ENCODE results near the gene CCDC190.
"Not testable (repeated sequence)": the region's sequence is repeated elsewhere in the genome, so short reads cannot be mapped to it uniquely, and the experiment has no call there.

Gene CCDC190

GRCh38 chr1:162818136-162818535, 42.8 kb downstream of the CCDC190 start:
- H3K4me1 ChIP-seq (ENCODE audit: control insufficient read depth in 5 of 5, insufficient read depth in 5 of 5, low read length in 5 of 5); H3K4me3 ChIP-seq (ENCODE audit: low read depth in 1 of 5, low read length in 5 of 5); H3K27ac ChIP-seq (ENCODE audit: low read depth, low read length); H3K36me3 ChIP-seq (ENCODE audit: control insufficient read depth in 5 of 5, insufficient read depth in 5 of 5, low read length in 5 of 5); H3K9ac ChIP-seq (ENCODE audit: low read length in 5 of 5); H3K9me3 ChIP-seq (ENCODE audit: control insufficient read depth in 5 of 5, low read length in 5 of 5): not testable (repeated sequence)
- peaks cover 0 to 11% (median 8%) of the 10 kb centered on the region in 5 donors for H3K27me3 ChIP-seq (ENCODE audit: control insufficient read depth in 5 of 5, insufficient read depth in 4 of 5, low read length in 5 of 5)

DNA sequence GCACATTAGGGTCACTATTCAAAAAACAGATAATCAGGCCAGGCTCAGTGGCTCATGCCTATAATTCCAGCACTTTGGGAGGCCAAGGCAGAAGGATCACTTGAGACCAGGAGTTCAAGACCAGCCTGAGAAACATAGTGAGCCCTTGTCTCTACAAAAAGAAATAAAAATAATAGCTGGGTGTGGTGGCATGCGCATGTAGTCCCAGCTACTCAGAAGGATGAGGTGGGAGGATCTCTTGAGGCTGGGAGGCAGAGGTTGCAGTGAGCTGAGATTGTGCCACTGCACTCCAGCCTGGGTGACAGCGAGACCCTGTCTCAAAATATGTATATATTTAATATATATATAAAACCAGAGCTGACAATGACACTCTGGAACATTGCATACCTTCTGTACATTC, 48.6 kb downstream of the CCDC190 start:
- not testable (repeated sequence) for H3K4me1 ChIP-seq (ENCODE audit: control insufficient read depth in 5 of 5, insufficient read depth in 5 of 5, low read length in 5 of 5); H3K9ac ChIP-seq (ENCODE audit: low read length in 5 of 5); H3K9me3 ChIP-seq (ENCODE audit: control insufficient read depth in 5 of 5, low read length in 5 of 5); H3K27me3 ChIP-seq (ENCODE audit: control insufficient read depth in 5 of 5, insufficient read depth in 4 of 5, low read length in 5 of 5); H3K4me3 ChIP-seq (ENCODE audit: low read depth in 1 of 5, low read length in 5 of 5); H3K36me3 ChIP-seq (ENCODE audit: control insufficient read depth in 5 of 5, insufficient read depth in 5 of 5, low read length in 5 of 5); H3K27ac ChIP-seq (ENCODE audit: low read depth, low read length)

- H3K27me3 ChIP-seq (ENCODE audit: control insufficient read depth in 5 of 5, insufficient read depth in 4 of 5, low read length in 5 of 5); H3K9me3 ChIP-seq (ENCODE audit: control insufficient read depth in 5 of 5, low read length in 5 of 5); H3K4me1 ChIP-seq (ENCODE audit: control insufficient read depth in 5 of 5, insufficient read depth in 5 of 5, low read length in 5 of 5); H3K4me3 ChIP-seq (ENCODE audit: low read depth in 1 of 5, low read length in 5 of 5); H3K9ac ChIP-seq (ENCODE audit: low read length in 5 of 5); H3K27ac ChIP-seq (ENCODE audit: low read depth, low read length): not testable (repeated sequence)
- H3K36me3 ChIP-seq (ENCODE audit: control insufficient read depth in 5 of 5, insufficient read depth in 5 of 5, low read length in 5 of 5), result peaks cover 9 to 13% (median 11%) of the 10 kb centered on the region in 5 donors
Observed at GRCh38 chr1:162807503-162807902, 53.5 kb downstream of the CCDC190 start.
